ENCODE data around the gene CNPY1. TPM values are rescaled to one million over a fixed set of nuclear protein-coding genes. Genes with fewer than 3 reads are reported as not detected.
A peak's percentile ranks its signal among the peaks of the same experiment; 100 is the strongest.

CNPY1 gene
- total RNA-seq, 1 donor from 2014 or later, result not detected

- Histone ChIP-seq H3K36me3 (no peaks in the 10 kb centered on the region), H3K9me3 (no peaks in the 10 kb centered on the region), H3K27me3 (ENCODE audit: low read depth) (peaks cover 96% of the 10 kb centered on the region), H3K4me3 (no peak overlapping the region), H3K27ac (no peak overlapping the region), H3K4me1 (peaks cover 26% of the 10 kb centered on the region)
- intact Hi-C loops (cut with DNase I), result no loop called here
- ATAC-seq, result no peak
- no peak for TF ChIP-seq CTCF (IDR thresholded peaks at IDR 0.05)
- DNase-seq, result no peak
Measured at GRCh38 chr7:155462163-155462735, 84.1 kb downstream of the CNPY1 start.

- ATAC-seq (no peak), DNase-seq (no peak)
- H3K27ac ChIP-seq, result no peak overlapping the region
- H3K4me1 ChIP-seq, result peaks cover 26% of the 10 kb centered on the region
- no peaks in the 10 kb centered on the region for H3K9me3 ChIP-seq
- peaks cover 96% of the 10 kb centered on the region for H3K27me3 ChIP-seq (ENCODE audit: low read depth)
- H3K36me3 ChIP-seq, result no peaks in the 10 kb centered on the region
- intact Hi-C loops (cut with DNase I), result no loop called here
- H3K4me3 ChIP-seq, result no peak overlapping the region
- TF ChIP-seq CTCF (IDR thresholded peaks at IDR 0.05), result no peak
Measured at GRCh38 chr7:155461631-155462030, 84.7 kb downstream of the CNPY1 start.

GRCh38 chr7:155460926-155461613 lies 85.3 kb downstream of the CNPY1 start:
- intact Hi-C loops (cut with DNase I), result no loop called here
- no peak for TF ChIP-seq CTCF (IDR thresholded peaks at IDR 0.05)
- H3K27ac ChIP-seq, result no peak overlapping the region
- H3K36me3 ChIP-seq, result no peaks in the 10 kb centered on the region
- no peak overlapping the region for H3K4me3 ChIP-seq
- no peaks in the 10 kb centered on the region for H3K9me3 ChIP-seq
- ATAC-seq (no peak), DNase-seq (no peak)
- H3K4me1 ChIP-seq, result peaks cover 21% of the 10 kb centered on the region
- peaks cover 96% of the 10 kb centered on the region for H3K27me3 ChIP-seq (ENCODE audit: low read depth)

GRCh38 chr7:155459700-155460461 lies 86.5 kb downstream of the CNPY1 start:
- DNase-seq (no peak), ATAC-seq (no peak)
- Histone ChIP-seq H3K27me3 (ENCODE audit: low read depth) (peaks cover 96% of the 10 kb centered on the region), H3K4me1 (peaks cover 13% of the 10 kb centered on the region), H3K27ac (no peak overlapping the region), H3K4me3 (no peak overlapping the region), H3K9me3 (no peaks in the 10 kb centered on the region), H3K36me3 (no peaks in the 10 kb centered on the region)
- no peak for TF ChIP-seq CTCF (IDR thresholded peaks at IDR 0.05)
- intact Hi-C loops (cut with DNase I), result no loop called here

GRCh38 chr7:155458878-155459699 lies 87.3 kb downstream of the CNPY1 start:
- DNase-seq (no peak), ATAC-seq (no peak)
- H3K9me3 ChIP-seq, result no peaks in the 10 kb centered on the region
- intact Hi-C loops (cut with DNase I), result no loop called here
- peak overlapping the region; percentile 17 for H3K4me3 ChIP-seq
- peaks cover 18% of the 10 kb centered on the region for H3K4me1 ChIP-seq
- H3K27ac ChIP-seq, result no peak overlapping the region
- peaks cover 96% of the 10 kb centered on the region for H3K27me3 ChIP-seq (ENCODE audit: low read depth)
- no peak for TF ChIP-seq CTCF (IDR thresholded peaks at IDR 0.05)
- H3K36me3 ChIP-seq, result no peaks in the 10 kb centered on the region

Measured in lower lobe of right lung (tissue), 2 donors.